ENCODE measurements around the gene CLEC3B.

CLEC3B gene

DNA sequence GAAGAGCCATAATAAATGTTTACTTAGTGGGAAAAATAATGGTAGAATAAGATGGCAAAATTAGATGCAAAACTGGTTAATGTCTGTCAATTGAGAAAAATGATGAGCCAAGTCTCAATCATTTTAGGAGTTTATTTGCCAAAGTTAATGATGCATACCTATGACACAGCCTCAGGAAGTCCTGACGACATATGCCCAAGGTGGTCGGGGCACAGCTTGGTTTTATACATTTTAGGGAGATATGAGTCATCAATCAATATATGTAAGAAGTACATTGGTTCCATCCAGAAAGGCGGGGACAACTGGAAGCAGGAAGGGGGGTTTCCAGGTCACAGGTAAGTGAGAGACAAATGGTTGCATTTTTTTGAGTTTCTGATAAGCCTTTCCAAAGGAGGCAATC lies 31.5 kb downstream of the CLEC3B start:
- no peak overlapping the region for H3K4me3 ChIP-seq (ENCODE audit: low read depth, low read length)
- TF ChIP-seq, protein P1, sequence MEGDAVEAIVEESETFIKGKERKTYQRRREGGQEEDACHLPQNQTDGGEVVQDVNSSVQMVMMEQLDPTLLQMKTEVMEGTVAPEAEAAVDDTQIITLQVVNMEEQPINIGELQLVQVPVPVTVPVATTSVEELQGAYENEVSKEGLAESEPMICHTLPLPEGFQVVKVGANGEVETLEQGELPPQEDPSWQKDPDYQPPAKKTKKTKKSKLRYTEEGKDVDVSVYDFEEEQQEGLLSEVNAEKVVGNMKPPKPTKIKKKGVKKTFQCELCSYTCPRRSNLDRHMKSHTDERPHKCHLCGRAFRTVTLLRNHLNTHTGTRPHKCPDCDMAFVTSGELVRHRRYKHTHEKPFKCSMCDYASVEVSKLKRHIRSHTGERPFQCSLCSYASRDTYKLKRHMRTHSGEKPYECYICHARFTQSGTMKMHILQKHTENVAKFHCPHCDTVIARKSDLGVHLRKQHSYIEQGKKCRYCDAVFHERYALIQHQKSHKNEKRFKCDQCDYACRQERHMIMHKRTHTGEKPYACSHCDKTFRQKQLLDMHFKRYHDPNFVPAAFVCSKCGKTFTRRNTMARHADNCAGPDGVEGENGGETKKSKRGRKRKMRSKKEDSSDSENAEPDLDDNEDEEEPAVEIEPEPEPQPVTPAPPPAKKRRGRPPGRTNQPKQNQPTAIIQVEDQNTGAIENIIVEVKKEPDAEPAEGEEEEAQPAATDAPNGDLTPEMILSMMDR (IDR thresholded peaks at IDR 0.05; ENCODE audit: low read depth, low read length) = no peak
- no peak for DNase-seq (ENCODE audit: low read depth, low spot score)
- in situ Hi-C loops (cut with HindIII; ENCODE audit: low sequenced_read_pairs) = no loop called here

DNA sequence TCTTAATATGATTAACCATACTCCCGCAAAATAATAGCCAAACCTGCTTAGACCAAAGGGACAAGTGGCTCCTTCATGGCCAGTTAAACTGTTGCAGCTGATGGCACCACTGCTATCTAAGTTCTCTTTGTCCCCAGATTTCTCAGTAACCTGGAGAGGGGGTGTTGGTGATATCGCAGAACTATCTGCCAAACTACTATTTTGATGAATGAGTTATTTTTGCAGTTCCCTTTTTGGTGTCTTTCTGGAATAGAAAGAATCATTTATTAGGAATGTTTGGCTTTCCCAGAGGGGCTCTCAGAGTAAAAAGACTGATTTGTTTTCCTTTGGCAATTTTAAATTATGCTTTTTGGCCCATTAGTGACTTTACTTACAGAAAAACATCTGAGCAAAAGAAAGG lies 33.0 kb downstream of the CLEC3B start:
- no peak for DNase-seq (ENCODE audit: low read depth, low spot score)
- no peak overlapping the region for H3K4me3 ChIP-seq (ENCODE audit: low read depth, low read length)
- in situ Hi-C loops (cut with HindIII; ENCODE audit: low sequenced_read_pairs) = no loop called here
- TF ChIP-seq, protein P1 (IDR thresholded peaks at IDR 0.05; ENCODE audit: low read depth, low read length) = no peak

DNA sequence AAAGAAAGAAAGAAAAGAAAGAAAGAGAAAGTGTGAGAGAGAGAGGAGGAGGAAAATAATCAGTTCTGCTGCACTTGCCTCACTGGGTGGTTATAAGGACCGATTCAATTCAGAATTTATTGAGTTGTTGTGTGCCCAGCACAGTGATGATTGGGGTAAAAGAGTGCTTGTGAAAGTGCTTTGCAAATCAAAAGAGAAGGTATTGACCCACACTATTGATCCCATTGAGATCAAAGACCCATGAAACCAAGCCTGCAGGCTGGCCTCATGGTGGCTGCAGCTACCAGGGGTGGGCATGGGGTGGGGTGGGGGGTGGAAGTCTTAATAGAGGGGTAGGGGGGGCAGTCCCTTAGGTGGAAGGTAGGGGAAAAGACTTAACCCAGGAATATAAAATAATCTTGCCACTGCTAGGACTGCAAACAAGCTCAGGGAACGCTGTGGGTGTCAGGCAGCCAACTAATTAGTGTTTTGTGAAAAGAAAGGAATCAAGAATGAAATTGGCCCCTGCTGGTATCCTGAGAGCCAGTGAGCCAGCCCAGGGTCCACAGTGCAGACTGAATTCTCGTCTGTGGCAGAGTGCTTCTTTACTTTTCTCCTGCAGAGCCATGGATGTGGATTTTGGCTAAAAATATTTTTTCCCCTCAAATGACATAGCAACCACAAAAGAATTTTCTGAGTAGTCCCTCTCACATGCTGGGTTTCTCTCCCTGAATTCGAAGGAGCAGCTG lies 34.2 kb downstream of the CLEC3B start:
- DNase-seq (ENCODE audit: low read depth, low spot score) = no peak

DNA sequence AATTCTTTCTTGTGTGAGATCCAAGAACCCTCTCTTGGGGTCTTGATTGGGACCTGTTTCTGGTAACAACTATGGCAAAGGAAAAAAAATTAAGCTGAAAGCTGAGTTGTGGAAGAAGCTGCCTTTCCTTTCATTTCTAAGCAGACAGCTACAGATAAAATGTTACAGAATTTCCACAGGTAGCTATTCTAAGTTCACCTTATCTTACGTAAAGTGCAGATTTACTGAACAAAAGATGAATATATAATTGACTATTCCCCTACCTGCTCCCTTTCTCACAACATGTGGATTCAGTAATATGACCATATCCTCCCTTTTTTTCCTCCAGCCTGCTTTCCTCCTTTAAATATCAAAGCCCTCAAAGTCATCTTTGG lies 36.6 kb downstream of the CLEC3B start:
- TF ChIP-seq, protein P1 (IDR thresholded peaks at IDR 0.05; ENCODE audit: low read depth, low read length) = no peak
- in situ Hi-C loops (cut with HindIII; ENCODE audit: low sequenced_read_pairs) = no loop called here

More for the DNA sequence above, 34.2 kb downstream of the CLEC3B start:
- in situ Hi-C loops (cut with HindIII; ENCODE audit: low sequenced_read_pairs) = no loop called here
- TF ChIP-seq, protein P1 (IDR thresholded peaks at IDR 0.05; ENCODE audit: low read depth, low read length) = no peak
- H3K4me3 ChIP-seq (ENCODE audit: low read depth, low read length) = no peak overlapping the region

DNA sequence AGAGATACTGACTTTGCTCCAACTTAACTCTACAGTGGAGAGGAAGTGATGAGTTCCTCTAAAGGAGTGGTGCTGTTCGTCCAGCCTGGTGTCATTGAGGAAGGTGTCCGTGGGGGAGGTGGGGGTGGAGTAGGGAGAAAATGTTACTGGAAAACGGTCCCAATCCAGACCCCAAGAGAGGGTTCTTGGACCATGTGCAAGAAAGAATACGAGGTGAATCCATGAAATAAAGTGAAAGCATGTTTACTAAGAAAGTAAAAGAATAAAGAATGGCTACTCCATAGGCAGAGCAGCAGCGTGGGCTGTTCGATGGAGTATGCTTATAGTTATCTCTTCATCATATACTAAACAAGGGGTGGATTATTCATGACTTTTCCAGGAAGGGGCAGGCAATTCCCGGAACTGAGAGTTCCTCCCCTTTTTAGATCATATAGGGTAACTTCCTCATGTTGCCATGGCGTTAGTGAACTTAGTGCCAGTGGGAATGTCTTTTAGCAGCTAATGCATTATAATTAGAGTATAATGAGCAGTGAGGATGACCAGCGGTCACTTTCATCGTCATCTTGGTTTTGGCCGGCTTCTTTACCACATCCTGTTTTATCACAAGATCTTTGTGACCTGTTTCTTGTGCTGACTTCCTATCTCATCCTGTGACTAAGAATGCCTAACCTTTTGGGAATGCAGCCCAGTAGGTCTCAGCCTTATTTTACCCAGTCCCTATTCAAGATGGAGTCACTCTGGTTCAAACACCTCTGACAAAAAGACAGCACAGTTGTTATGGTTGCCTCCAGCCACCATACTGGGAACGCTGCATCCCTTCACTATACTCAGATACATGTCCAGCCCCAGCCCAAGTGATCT lies 38.6 kb downstream of the CLEC3B start:
- H3K4me3 ChIP-seq (ENCODE audit: low read depth, low read length) = no peak overlapping the region
- in situ Hi-C loops (cut with HindIII; ENCODE audit: low sequenced_read_pairs) = no loop called here
- DNase-seq (ENCODE audit: low read depth, low spot score) = peak; percentile 66
- TF ChIP-seq, protein P1 (IDR thresholded peaks at IDR 0.05; ENCODE audit: low read depth, low read length) = no peak

More for the DNA sequence above, 36.6 kb downstream of the CLEC3B start:
- DNase-seq (ENCODE audit: low read depth, low spot score) = no peak
- H3K4me3 ChIP-seq (ENCODE audit: low read depth, low read length) = no peak overlapping the region

DNA sequence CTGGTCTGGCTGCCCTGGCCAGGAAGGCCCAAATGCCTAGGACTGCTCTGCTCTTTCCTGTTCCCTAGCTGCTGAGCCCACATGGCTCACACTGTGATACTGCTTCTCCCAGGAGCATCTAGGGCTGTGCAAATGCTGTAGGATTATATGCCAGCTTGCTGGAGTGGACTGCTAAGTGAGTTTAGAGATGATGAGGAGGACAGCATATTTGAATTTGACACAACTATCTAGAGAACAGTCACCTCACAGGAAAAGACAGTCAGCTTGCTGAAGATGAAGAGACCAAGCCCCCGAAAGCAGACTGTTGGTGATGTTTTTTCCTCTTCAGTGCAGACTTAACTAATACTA lies 39.2 kb downstream of the CLEC3B start:
- TF ChIP-seq, protein P1 (IDR thresholded peaks at IDR 0.05; ENCODE audit: low read depth, low read length) = no peak
- no peak overlapping the region for H3K4me3 ChIP-seq (ENCODE audit: low read depth, low read length)
- no peak for DNase-seq (ENCODE audit: low read depth, low spot score)
- in situ Hi-C loops (cut with HindIII; ENCODE audit: low sequenced_read_pairs) = no loop called here

Data from astrocyte of the spinal cord (primary cell).